ENCODE data around the gene RXFP2. TPM values are rescaled to one million over a fixed set of nuclear protein-coding genes. Genes with fewer than 3 reads are reported as not detected.

Gene RXFP2
- polyA plus RNA-seq, 5 donors = not detected

DNA sequence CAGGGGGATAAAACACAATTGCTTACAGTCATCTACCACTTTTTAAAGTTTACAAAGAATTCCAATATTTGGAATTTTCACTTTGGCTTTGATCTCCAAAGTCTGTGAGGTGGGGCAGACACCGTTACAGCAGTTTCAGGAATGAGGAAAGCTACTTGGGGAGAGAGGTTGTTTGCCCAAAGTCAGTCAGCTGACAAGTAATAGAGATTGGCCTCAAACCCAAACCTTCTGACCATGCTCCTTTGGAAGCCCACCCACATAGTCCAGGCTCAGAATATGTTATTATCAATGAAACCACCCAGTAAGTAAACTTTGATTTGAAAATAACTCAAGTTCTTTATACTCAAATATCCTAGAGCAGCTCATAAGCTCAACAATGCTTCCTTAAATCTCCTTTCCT is 29.0 kb downstream of the RXFP2 start:
- DNase-seq = no peak

DNA sequence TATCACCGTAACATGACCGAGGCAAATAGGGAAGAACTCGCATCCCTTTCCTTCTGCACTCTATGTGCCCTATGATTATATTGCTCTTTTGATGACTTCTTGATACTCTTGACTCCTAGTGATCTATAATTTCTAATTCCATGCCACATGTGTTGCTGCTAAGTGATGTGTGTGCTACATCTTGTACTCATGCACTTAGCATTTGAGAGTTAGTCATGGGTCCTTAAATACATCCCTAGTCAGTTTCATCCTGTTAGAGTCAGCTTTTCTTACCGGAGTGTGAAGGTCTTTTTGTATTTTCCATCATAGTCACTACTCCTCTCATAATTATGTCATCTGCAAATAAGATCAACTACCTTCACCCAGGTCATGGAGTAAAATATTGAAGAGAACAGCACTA is 30.2 kb downstream of the RXFP2 start:
- no peak for DNase-seq

DNA sequence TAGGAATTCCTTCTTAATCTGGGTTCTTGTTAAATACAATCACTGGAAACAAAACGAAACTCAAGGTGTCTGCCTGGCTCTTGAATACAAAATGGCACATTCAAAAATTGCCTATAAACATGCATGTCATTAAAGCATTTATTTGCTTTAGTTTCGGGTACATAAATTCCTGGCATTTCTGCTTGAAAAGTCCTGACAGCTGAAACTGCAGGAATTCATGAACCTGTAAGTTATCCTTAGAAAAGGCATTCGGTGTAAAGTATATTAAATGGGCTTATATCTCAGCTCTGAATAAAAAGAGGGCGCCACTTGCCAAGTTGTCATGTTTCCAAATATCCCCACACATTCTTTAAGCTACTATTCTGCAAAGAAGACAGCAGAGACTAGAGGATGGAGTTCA is 32.9 kb downstream of the RXFP2 start:
- DNase-seq = no peak

DNA sequence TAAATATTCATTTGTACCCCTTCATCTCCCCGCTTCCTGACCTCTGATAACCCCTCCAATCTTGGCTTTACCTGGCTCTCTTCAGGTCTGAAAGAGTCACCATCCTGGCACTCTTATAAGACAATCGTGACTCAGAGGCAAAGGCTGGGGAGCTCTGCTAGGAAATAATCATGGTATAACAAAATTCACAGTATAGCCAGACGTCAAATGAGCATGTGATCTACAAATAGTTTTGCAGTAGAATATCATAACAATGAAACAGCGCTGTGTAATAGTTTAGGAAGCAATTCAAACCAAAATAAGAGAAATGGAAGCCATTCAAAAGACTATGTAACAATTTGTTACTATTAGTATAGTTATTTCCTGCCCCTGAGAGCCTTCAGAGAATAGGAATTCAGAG is 34.2 kb downstream of the RXFP2 start:
- no peak for DNase-seq

DNA sequence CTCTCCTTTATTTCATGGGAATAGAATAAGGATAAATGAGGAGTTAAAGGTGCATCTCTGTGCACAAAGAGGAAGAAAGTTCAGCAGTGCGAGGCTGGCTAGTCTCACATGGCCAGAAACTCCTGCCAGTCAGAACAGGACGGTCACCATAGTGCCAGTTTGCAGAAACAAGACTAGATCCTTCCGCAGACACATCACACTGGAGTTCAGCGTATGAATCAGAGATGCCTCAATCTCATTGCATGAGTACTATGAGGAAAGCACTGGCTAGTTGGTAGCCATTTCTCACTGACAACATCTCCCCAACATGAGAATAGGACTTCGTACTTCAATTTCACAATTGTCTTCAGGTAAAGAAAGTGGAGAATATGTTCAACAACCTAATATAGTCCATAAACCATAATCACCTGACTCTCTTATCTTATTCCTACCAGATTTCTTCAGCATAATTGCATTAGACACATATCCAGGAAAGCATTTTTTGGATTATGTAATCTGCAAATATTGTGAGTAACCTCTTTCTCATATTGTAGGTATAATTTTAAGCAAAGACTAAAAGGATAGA is 34.9 kb downstream of the RXFP2 start:
- DNase-seq = no peak

DNA sequence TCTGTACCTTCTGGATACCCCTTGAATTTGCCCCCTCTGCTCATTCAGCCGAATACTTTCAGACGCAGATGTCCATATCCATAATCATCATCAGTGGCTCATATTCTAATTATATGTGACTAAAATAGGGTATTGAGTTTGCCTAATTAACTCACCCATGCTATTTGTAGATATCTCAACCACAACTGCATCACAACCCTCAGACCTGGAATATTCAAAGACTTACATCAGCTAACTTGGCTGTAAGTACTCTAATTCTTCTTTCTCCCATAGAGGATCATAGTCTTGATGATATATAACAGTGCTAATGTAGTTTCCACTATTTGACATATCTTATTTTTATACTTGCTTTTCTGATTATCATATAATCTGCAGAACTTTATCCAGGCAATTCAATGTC is 35.8 kb downstream of the RXFP2 start:
- DNase-seq = no peak

DNA sequence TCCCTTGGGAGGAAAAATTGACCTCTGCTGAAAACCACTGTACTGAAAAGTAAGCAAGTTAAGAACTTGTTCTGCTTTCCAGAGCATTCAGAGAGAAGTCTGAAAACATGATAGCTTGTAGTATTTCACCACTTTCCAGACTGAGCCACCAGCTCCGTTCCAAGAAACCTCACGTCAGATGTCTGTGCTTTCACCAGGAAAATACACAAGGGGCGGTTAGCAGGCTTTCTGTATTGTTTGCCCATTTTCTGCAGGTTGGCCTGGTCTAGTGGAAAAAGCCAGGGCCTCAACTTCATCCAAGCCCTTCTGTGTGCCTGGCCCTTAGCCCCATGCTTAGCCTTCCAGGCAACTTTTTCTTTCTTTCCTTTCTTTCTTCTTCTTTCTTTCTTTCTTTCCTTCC is 36.4 kb downstream of the RXFP2 start:
- DNase-seq = no peak

DNA sequence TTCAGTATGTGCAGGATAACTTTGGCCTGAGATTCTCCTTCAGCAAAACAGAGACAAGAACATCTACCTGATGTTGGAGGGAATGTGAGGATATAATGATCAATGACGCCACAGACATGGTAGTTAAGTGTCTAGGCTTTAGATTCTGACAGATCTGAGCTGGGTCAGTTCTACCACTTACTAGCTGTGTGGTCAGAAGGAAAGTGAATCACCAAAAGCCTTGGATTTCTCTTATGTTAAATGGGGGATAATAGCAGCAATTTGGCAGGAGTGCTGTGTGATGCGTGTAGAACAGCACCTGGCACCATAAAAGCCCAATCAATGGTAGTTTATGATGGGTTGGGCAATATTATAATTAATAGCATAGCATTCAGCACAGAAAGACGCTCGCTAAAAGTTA is 41.7 kb downstream of the RXFP2 start:
- no peak for DNase-seq

DNA sequence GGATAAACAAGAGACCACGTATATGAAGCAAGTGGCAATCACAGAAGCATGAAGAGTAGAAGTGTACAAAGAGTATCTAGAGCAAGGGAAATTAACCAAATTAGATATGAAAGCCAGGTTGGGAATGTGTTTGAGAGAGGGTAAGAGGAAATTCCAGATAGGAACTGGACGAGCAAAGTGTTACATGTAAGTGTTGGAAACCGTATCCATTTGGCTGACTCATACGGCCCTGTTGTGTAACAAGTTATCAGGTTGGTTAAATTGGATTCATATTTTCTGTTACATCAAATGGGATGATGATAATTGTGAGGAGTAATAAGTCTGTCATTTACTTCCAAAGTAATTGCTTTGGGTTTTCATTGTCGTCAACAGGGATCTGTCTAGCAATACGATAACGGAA is 46.7 kb downstream of the RXFP2 start:
- no peak for DNase-seq

DNA sequence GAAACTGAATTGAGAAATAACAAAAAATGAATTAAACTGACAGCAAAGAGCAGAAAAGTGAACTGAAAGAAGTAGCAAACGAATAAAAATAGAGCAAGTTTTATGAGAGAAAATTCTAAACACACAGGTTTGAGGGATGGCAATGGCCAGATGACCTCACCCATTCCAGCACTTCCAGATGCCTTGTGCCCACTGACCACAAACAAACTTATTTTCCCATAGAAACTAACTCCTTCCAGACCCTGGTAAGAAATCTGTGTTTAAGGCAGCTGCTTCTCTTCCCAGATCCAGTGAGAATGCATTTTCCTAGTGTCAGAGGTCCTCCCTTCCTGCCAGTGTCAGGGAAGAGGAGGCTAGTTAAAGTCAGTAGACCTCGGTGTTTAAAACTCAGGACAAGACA is 51.7 kb downstream of the RXFP2 start:
- DNase-seq = no peak

DNA sequence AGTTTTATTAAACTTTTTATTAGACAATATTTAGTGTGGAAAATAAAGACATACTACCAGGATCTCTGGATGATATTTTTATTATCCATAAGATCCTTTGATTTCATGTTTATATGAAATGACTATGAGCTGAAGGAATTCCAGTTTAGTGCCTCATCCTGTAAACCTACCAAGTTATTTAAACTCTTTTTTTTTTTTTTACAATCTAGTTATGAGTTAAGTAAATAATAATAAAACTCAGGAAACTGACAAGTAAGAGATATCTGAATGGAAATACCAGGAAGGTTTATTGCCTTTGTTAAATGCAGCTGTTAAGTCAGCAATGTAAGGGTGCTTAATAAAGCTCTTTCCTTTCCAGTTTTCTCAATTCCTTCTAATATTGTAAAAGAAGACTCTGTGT is 53.9 kb downstream of the RXFP2 start:
- DNase-seq = no peak

DNA sequence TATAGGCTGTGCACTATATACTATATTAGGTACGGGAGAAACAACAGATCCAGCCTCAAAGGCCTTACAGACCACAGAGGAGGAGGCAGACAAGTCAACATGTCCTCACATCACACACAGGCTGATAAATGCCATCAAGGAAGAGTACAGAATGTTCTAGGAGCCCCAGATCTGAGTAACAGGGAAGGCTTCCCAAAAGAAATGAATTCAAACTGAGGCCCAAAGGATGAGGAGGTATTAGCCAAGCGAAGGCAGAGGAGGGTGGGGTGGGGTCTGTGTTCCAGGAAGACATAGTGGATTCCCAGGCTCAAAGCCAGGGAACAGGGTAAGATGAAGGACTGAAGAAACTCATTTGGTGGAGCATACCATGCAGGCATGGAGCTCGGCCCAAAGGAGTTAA is 55.1 kb downstream of the RXFP2 start:
- no peak for DNase-seq

DNA sequence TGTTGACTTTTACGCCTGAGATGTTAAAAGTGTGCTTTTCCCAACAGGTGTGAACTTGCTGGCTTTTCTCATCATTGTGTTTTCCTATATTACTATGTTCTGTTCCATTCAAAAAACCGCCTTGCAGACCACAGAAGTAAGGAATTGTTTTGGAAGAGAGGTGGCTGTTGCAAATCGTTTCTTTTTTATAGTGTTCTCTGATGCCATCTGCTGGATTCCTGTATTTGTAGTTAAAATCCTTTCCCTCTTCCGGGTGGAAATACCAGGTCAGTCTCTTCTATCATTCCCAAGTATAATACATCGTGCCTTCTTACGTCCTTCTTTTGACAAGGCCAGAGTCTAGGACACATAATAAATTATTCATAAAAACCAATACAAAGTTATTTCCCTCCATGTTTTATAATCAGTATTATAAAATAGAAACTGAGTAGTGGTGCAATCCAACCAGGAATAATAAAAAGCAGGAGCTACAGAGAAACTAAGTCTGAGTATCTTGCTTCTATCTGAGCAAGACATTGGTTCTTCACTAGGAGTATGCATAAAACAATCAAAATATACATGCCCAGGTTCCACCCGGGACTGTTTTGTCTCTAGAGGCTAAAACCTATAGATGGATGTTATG is 57.9 kb downstream of the RXFP2 start:
- DNase-seq = peak; percentile 14 to 38

DNA sequence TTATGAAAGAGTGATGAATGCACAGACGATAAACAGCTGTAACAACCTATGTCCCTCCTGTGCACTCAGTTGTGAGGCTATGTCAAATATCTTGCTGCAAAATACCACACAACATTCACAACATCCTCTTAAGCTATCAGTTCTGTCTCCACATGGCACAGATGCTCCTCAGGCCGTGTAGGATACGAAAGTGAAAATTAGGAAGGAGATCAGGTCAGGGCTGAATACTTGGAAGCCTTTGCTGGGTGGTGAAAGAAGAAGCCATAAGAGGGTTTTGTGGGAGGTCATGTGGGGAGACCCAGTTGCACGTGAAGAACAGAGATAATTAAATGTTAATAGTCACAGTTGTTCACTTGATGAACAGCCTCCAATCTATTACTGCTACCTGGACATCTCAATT is 58.9 kb downstream of the RXFP2 start:
- no peak for DNase-seq

DNA sequence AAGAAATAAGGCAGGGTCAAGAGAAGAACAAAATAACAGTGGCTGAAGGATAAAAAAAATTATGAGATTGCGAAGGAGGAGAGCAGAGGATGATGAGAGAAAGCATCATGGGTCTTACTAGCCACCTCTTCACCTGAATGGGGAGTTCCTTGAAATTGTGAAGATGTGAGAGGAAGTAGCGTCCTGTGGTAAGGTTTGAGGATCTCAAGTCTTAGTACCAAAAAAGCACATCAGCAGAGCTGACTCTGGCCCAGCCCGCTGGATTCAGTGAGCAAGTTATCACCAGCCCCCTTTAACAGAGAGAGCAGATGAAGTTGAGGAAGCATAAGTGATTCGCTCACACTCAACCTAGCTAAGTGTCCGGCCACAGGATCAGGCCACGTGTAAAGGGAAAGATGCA is 61.8 kb downstream of the RXFP2 start:
- no peak for DNase-seq

DNA sequence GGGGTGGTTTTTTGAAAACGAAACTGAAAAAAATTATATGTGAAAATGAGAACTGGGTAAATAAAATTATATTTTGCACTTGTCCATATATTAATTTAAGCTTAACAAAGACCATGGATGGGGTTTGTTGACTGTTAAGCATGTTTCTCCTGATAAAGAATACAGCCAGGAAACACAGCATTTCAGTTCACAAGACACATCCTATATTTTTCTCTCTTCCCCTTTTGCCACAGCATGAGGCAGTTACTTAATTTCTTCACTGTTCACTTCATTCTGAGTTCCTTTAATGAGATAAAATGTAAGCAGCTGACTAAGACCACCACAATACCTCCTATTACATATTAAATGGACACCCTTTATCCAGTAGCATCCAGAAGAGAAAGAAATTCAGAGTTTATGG is 64.0 kb downstream of the RXFP2 start:
- no peak for DNase-seq

DNA sequence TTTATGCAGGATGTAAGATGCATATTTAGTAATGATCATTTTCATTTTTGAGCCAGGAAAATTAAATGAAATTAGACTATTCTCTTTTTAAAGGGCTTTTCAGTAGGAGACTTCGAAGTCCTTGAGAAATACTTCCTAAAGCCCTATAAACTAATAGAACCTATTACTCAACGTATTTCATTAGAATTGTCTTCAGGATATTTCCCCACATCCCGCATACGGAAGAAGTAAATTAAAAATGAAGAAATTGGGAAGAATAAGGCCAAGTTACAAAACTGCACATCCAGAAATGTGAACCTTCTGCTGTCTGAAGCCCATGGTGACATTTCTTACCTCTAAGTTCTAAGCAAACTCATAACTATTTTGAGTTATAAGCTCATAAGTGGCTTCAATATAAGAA is 66.5 kb downstream of the RXFP2 start:
- DNase-seq = no peak

DNA sequence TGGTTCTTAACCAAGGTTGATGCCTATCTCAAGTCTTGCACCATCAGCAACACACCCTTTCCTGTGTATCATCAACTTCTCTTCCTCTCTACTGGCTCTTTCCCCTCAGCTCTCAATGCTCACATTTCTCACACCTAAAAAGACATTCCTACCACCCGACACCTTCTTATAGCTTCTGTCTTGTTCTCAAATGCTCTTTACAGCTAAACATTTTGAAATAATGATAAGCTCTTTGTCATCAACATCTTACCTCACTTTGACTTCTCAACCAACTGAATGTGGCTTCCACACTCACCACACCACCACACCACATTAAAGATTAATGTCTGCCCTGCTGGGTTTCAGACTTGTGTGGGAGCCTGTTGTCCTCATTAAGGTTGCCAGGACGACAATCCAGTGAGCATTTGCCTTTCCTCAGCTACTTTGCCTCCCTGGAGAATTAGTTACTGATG is 67.8 kb downstream of the RXFP2 start:
- DNase-seq = no peak

DNA sequence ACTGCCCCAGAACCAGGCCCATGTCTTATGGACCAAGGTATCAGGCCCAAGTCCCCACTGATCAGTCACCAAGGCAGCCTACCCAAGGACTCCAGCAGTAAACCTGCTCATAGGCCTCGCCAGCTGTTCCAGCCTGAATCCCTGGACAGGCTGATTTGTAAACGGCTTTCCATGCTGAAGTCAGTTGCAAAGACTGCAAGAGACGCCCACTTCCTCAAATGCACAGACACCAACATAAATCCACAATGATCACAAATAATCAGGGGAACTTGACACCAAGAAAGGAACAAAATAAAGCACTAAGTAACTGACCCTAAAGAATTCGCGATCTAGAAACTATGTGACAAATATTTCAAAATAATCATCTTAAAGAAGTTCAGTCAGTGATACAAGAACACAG is 75.2 kb downstream of the RXFP2 start:
- DNase-seq = no peak

DNA sequence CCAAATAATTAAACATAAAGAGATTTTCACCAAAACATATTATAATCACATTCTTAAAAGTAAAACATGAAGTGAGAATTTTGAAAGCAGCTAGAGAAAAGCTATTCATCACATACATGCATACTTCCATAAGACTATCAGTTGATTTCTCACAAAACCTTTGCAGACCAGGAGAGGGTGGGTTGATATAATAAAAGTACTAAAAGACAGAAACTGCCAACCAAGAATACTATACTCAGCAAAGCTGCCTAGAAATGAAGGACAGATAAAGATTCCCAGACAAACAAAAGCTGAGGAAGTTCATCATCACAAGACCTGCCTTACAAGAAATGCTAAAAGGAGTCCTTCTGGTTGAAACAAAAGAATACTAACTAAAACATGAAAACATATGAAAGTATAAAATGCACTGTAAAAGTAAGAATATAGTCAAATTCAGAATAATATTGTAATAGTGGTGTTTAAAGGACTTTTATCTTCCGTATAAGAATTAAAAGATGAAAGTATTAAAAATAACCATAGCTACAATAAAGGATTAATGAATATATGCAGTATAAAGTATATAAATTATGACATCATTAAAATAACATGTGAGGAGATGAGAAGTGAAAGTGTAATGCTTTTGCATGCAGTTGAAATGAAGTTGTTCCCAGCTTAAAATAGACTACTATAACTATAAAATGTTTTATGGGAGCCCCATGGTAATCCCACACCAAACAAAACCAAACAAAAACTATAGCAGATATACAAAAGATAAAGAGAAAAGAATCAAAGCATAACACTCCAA is 76.2 kb downstream of the RXFP2 start:
- no peak for DNase-seq

DNA sequence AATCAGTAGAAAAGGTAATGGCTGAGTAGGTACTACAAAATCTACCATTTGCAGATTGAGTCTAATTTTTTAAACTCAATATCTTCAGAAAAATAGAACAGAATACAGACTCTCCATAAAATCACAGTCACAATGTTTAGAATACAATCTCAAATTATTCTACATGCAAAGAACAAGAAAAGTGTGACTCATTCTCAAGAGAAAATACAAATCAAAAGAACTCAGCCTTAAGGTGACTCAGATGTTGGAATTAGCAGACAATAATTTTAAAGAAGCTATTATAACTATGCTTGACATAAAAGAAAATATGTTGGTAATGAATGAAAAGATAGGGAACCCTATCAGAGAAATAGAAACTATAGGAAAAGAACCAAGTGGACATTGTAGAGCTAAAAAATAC is 78.9 kb downstream of the RXFP2 start:
- DNase-seq = no peak

DNA sequence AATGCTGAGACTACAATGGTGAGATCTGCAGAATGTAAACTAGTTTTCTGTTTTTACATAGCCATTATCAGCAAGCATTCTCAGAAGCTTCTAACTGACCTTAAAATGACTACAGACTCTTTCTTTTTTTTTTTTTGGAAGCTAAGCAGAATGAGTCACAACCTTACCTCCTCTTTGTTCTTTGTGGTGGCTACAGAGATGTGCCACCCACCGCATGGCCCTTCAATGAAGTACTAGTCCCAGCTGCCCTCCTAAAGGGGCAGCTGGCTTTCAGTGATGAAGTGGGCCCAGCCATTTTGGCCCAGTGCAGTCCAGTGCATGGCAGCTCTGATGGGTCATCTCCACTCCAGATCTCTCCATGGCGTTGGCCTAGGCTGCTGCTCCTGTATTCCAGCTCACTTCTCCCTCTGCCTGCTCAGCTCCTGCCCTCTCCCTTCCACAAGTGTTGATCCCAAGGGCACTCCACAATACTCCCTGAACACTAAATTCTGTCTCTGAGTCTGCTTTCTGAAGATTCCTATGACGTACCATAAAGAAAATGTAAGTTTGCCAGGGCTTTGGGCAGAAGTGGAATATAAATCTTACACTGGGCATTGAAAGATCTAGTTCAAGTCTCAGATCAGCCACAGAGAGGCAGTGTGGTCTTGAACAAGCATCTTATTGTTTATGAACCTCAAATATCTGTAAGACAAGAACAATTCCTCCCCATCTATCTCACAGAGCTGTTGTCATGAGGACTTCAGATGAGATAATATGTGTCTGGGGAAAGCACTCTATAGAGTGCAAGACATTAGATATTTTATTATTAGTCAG is 85.6 kb downstream of the RXFP2 start:
- DNase-seq = no peak

DNA sequence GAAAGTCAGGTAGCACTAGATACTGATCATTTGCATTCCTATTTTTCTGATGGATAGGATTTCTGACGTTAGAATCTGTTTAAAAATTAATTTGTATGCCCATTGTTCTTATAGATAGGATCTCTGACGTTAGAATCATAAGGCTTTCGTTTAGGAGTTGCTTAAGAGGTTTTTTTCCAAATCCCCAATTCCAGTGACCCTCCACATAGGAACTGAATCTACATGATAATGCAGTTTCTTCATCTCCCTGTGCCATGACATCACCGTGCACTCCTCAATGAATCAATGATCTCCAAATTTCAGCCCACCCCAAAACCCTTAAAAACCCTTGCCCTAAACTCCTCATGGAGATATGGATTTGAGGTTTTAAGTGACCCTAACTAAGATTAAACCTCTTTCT is 87.2 kb downstream of the RXFP2 start:
- DNase-seq = no peak

All from right lung (tissue), 5 donors.